Measurements from ENCODE around the gene RGS4.

DNA sequence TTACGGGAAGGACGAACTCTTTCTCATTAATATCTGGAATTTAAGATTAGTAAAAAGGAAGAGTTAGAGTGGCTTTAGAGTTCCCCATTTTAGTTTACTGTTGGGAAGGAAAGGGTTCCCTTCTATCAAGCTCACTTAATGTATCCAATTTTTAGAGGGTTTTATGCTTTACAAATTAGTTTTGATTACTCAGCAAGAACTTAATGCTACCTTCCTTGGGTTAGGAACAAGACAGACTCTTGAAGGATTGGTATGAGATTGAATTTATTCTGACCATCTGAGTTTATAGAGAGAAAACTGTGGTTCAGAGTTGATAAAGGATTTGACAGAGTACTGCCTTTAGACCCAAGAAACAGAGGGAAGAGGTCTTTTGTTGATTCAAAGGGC, 29.5 kb upstream of the RGS4 start:
- TF ChIP-seq CTCF (conservative IDR thresholded peaks at IDR 0.05; ENCODE audit: low read length) = no peak
- no peak for TF ChIP-seq EZH2phosphoT487 (IDR thresholded peaks at IDR 0.05; ENCODE audit: borderline replicate concordance)
